ENCODE data around the gene SEPSECS. TPM values are rescaled to one million over a fixed set of nuclear protein-coding genes. Genes with fewer than 3 reads are reported as not detected.

Gene SEPSECS
- total and polyA plus RNA-seq, 2 experiments from 2014 or later = 1.2 to 4.7 TPM

DNA sequence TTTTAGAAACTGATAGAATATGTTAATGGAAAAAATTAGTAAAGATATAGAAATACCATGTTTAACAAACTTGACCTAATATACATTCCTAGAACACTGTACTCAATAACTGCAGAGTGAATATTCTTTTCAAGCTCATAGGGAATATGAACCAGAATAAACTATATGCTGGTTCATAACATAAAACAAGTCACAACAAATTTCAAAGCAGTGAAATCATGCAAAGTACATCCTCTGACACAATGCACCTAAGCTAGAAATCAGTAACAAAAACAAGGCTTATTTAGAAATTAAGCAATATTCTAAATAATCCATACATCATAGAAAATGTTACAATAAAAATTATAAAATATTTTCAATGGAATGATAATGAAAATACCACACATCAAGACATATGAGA, 9.2 kb upstream of the SEPSECS start:
- Histone ChIP-seq H3K4me3 (no peak overlapping the region), H3K4me2 (no peak overlapping the region), H4K20me1 (replicated peaks; ENCODE audit: insufficient read depth) (no peaks in the 10 kb centered on the region), H2AFZ (no peak overlapping the region), H3K4me1 (ENCODE audit: insufficient read depth) (no peaks in the 10 kb centered on the region), H3K27me3 (ENCODE audit: insufficient read depth) (no peaks in the 10 kb centered on the region), H3K36me3 (ENCODE audit: insufficient read depth) (no peaks in the 10 kb centered on the region), H3K79me2 (replicated peaks; ENCODE audit: insufficient read depth) (no peaks in the 10 kb centered on the region), H3F3A (replicated peaks; ENCODE audit: low read depth) (no peaks in the 10 kb centered on the region), H3K27ac (ENCODE audit: low read depth) (no peak overlapping the region), H3K9me2 (ENCODE audit: insufficient read depth) (no peaks in the 10 kb centered on the region)
- H3K9me3 Mint-ChIP-seq = no peaks in the 10 kb centered on the region
- no peak for TF ChIP-seq ZNF331 (CRISPR knock-in tag; IDR thresholded peaks at IDR 0.05; ENCODE audit: low read depth)
- TF ChIP-seq JUNB (IDR thresholded peaks at IDR 0.05; ENCODE audit: unreplicated experiment) = no peak
- TF ChIP-seq STAT1 (IDR thresholded peaks at IDR 0.05; ENCODE audit: unreplicated experiment) = no peak
- H3K36me3 Mint-ChIP-seq (ENCODE audit: low read depth) = peaks cover 3% of the 10 kb centered on the region; the same call in 2 of the 3 replicates
- no peak for DNase-seq (ENCODE audit: low spot score)
- H3K27ac Mint-ChIP-seq = no peak overlapping the region
- ATAC-seq = no peak
- H3K27me3 Mint-ChIP-seq (ENCODE audit: insufficient read depth, low read depth, poor library complexity) = peaks cover 3% of the 10 kb centered on the region
- no peaks in the 10 kb centered on the region for H3K4me1 Mint-ChIP-seq
- no peak overlapping the region for H3K4me3 Mint-ChIP-seq

GRCh38 chr4:25165916-25166315, 5.7 kb upstream of the SEPSECS start:
- peaks cover 6% of the 10 kb centered on the region; the same call in 2 of the 3 replicates for H3K4me1 Mint-ChIP-seq
- H3K9me2 ChIP-seq (ENCODE audit: insufficient read depth) = no peaks in the 10 kb centered on the region
- H3K36me3 Mint-ChIP-seq (ENCODE audit: low read depth) = peaks cover 3% of the 10 kb centered on the region; the same call in 2 of the 3 replicates
- no peak overlapping the region for H3K4me2 ChIP-seq
- no peak overlapping the region for H3K27ac Mint-ChIP-seq
- H3K27ac ChIP-seq (ENCODE audit: low read depth) = no peak overlapping the region
- no peak overlapping the region for H3K4me3 ChIP-seq
- no peak overlapping the region for H2AFZ ChIP-seq
- no peaks in the 10 kb centered on the region for H3K27me3 ChIP-seq (ENCODE audit: insufficient read depth)
- no peaks in the 10 kb centered on the region for H3K36me3 ChIP-seq (ENCODE audit: insufficient read depth)
- no peak overlapping the region for H3K4me3 Mint-ChIP-seq
- DNase-seq (ENCODE audit: low spot score) = no peak
- no peaks in the 10 kb centered on the region for H3K9me3 Mint-ChIP-seq
- peaks cover 4% of the 10 kb centered on the region for H3K27me3 Mint-ChIP-seq (ENCODE audit: insufficient read depth, low read depth, poor library complexity)
- no peak for ATAC-seq
- H3F3A ChIP-seq (replicated peaks; ENCODE audit: low read depth) = no peaks in the 10 kb centered on the region
- H3K79me2 ChIP-seq (replicated peaks; ENCODE audit: insufficient read depth) = no peaks in the 10 kb centered on the region
- no peaks in the 10 kb centered on the region; the same call in 1 of the 2 replicates for H3K4me1 ChIP-seq (ENCODE audit: insufficient read depth)
- H4K20me1 ChIP-seq (replicated peaks; ENCODE audit: insufficient read depth) = no peaks in the 10 kb centered on the region
- TF ChIP-seq REST (IDR thresholded peaks at IDR 0.05; ENCODE audit: unreplicated experiment) = no peak
- TF ChIP-seq EZH2phosphoT487 (IDR thresholded peaks at IDR 0.05; ENCODE audit: unreplicated experiment) = no peak
- TF ChIP-seq ZNF331 (CRISPR knock-in tag; IDR thresholded peaks at IDR 0.05; ENCODE audit: low read depth) = no peak
- TF ChIP-seq, protein P1, sequence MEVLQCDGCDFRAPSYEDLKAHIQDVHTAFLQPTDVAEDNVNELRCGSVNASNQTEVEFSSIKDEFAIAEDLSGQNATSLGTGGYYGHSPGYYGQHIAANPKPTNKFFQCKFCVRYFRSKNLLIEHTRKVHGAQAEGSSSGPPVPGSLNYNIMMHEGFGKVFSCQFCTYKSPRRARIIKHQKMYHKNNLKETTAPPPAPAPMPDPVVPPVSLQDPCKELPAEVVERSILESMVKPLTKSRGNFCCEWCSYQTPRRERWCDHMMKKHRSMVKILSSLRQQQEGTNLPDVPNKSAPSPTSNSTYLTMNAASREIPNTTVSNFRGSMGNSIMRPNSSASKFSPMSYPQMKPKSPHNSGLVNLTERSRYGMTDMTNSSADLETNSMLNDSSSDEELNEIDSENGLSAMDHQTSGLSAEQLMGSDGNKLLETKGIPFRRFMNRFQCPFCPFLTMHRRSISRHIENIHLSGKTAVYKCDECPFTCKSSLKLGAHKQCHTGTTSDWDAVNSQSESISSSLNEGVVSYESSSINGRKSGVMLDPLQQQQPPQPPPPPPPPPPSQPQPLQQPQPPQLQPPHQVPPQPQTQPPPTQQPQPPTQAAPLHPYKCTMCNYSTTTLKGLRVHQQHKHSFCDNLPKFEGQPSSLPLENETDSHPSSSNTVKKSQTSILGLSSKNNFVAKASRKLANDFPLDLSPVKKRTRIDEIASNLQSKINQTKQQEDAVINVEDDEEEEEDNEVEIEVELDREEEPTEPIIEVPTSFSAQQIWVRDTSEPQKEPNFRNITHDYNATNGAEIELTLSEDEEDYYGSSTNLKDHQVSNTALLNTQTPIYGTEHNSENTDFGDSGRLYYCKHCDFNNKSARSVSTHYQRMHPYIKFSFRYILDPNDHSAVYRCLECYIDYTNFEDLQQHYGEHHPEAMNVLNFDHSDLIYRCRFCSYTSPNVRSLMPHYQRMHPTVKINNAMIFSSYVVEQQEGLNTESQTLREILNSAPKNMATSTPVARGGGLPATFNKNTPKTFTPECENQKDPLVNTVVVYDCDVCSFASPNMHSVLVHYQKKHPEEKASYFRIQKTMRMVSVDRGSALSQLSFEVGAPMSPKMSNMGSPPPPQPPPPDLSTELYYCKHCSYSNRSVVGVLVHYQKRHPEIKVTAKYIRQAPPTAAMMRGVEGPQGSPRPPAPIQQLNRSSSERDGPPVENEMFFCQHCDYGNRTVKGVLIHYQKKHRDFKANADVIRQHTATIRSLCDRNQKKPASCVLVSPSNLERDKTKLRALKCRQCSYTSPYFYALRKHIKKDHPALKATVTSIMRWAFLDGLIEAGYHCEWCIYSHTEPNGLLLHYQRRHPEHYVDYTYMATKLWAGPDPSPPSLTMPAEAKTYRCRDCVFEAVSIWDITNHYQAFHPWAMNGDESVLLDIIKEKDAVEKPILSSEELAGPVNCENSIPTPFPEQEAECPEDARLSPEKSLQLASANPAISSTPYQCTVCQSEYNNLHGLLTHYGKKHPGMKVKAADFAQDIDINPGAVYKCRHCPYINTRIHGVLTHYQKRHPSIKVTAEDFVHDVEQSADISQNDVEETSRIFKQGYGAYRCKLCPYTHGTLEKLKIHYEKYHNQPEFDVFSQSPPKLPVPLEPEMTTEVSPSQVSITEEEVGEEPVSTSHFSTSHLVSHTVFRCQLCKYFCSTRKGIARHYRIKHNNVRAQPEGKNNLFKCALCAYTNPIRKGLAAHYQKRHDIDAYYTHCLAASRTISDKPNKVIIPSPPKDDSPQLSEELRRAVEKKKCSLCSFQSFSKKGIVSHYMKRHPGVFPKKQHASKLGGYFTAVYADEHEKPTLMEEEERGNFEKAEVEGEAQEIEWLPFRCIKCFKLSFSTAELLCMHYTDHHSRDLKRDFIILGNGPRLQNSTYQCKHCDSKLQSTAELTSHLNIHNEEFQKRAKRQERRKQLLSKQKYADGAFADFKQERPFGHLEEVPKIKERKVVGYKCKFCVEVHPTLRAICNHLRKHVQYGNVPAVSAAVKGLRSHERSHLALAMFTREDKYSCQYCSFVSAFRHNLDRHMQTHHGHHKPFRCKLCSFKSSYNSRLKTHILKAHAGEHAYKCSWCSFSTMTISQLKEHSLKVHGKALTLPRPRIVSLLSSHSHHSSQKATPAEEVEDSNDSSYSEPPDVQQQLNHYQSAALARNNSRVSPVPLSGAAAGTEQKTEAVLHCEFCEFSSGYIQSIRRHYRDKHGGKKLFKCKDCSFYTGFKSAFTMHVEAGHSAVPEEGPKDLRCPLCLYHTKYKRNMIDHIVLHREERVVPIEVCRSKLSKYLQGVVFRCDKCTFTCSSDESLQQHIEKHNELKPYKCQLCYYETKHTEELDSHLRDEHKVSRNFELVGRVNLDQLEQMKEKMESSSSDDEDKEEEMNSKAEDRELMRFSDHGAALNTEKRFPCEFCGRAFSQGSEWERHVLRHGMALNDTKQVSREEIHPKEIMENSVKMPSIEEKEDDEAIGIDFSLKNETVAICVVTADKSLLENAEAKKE (CRISPR knock-in tag; IDR thresholded peaks at IDR 0.05) = no peak
- TF ChIP-seq NANOG (IDR thresholded peaks at IDR 0.05; ENCODE audit: borderline replicate concordance) = no peak
- no peak for TF ChIP-seq JUNB (IDR thresholded peaks at IDR 0.05; ENCODE audit: unreplicated experiment)
- no peak for TF ChIP-seq EZH2 (IDR thresholded peaks at IDR 0.05; ENCODE audit: low read depth, unreplicated experiment)
- no peak for TF ChIP-seq STAT1 (IDR thresholded peaks at IDR 0.05; ENCODE audit: unreplicated experiment)
- TF ChIP-seq CREB1 (CRISPR knock-in tag; IDR thresholded peaks at IDR 0.05; ENCODE audit: low read depth) = no peak
- TF ChIP-seq CTCF (conservative IDR thresholded peaks at IDR 0.05; ENCODE audit: low read depth in 2 of 2) = no peak
